Amniotic epithelial cell (primary cell): Measurements from ENCODE around the gene FBH1.
"Not testable (repeated sequence)": the region's sequence is repeated elsewhere in the genome, so short reads cannot be mapped to it uniquely, and the experiment has no call there.

Source experiments
- DNase-seq: peaks from one replicate; pipeline ENCODE4 v3.0.0-alpha.2; 2010; ENCODE audit warnings: low read depth

Gene FBH1

GRCh38 chr10:5876181-5876768 lies 13.8 kb upstream of the FBH1 start:
- DNase-seq = no peak

- not testable (repeated sequence) for DNase-seq
These were observed 13.0 kb upstream of the FBH1 start for GRCh38 chr10:5877041-5877440.

GRCh38 chr10:5882961-5883360 lies 7.1 kb upstream of the FBH1 start:
- DNase-seq = no peak

- DNase-seq = no peak
These were observed 4.4 kb upstream of the FBH1 start for GRCh38 chr10:5885619-5886018.

- peak; percentile 74 for DNase-seq
These were observed 3.0 kb upstream of the FBH1 start for GRCh38 chr10:5887029-5887428.

- DNase-seq = no peak
These were observed 2.4 kb upstream of the FBH1 start for GRCh38 chr10:5887641-5888040.

- peak; percentile 44 for DNase-seq
These were observed 1.7 kb upstream of the FBH1 start for GRCh38 chr10:5888351-5888750.

- no peak for DNase-seq
These were observed 1.0 kb upstream of the FBH1 start for GRCh38 chr10:5888843-5889623.

- DNase-seq = peak; percentile 31
These were observed 441 bp downstream of the FBH1 start for GRCh38 chr10:5890452-5890915.

GRCh38 chr10:5891009-5891408 lies 966 bp downstream of the FBH1 start:
- DNase-seq = peak; percentile 21

- DNase-seq = no peak
These were observed 2.0 kb downstream of the FBH1 start for GRCh38 chr10:5892007-5892406.

GRCh38 chr10:5893321-5893720 lies 3.3 kb downstream of the FBH1 start:
- DNase-seq = no peak

GRCh38 chr10:5894403-5894802 lies 4.4 kb downstream of the FBH1 start:
- no peak for DNase-seq

- DNase-seq = no peak
These were observed 4.8 kb downstream of the FBH1 start for GRCh38 chr10:5894873-5895272.

GRCh38 chr10:5895365-5895764 lies 5.3 kb downstream of the FBH1 start:
- no peak for DNase-seq

GRCh38 chr10:5895804-5896203 lies 5.8 kb downstream of the FBH1 start:
- DNase-seq = no peak

- peak; percentile 19 for DNase-seq
These were observed 6.4 kb downstream of the FBH1 start for GRCh38 chr10:5896208-5897052.

GRCh38 chr10:5897053-5897340 lies 7.0 kb downstream of the FBH1 start:
- no peak for DNase-seq

GRCh38 chr10:5897504-5897903 lies 7.5 kb downstream of the FBH1 start:
- no peak for DNase-seq

GRCh38 chr10:5898163-5898562 lies 8.1 kb downstream of the FBH1 start:
- no peak for DNase-seq

- no peak for DNase-seq
These were observed 10.2 kb downstream of the FBH1 start for GRCh38 chr10:5900247-5900646.

- no peak for DNase-seq
These were observed 12.7 kb downstream of the FBH1 start for GRCh38 chr10:5902511-5903274.
